ENCODE results near the gene SH2D4B.

SH2D4B gene

DNA sequence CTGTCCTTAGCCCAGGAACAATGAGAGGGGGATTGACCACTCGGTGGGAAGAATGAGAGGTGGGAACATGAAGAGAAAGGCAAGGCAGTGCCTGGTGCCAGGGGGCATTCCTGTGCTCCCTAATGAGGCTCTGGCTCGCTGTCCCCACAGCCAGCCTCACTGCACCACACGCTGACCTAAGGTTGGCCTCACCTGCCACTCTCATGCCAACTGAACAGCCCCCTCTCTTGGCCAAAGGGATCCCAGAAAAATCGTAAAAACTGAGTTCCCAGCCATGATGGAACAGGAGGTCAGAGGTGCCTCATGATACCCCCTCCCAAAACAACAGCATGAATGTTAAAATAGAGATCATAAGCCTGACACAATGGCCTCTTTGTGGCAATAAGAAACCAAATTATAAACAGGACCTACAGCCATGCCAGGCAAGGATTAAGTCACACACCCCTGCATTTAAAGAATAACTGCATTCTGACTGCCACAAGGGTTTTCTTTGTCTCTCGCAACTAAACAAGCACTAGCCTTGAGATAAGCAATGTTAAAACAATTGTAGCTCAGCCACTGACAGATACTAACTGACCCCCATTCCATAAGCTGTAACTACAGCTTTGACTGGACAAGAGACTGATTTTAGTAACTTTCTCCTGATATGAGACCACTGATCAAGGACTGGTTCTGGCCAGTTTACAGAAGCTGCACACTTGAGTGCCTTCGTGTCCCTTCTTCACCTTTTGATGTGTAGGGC is 149.2 kb downstream of the SH2D4B start:
- DNase-seq (ENCODE audit: low read depth in 2 of 2): no peak

- DNase-seq (ENCODE audit: low read depth in 2 of 2): no peak
These were observed 149.7 kb downstream of the SH2D4B start for GRCh38 chr10:80687476-80687789.

DNA sequence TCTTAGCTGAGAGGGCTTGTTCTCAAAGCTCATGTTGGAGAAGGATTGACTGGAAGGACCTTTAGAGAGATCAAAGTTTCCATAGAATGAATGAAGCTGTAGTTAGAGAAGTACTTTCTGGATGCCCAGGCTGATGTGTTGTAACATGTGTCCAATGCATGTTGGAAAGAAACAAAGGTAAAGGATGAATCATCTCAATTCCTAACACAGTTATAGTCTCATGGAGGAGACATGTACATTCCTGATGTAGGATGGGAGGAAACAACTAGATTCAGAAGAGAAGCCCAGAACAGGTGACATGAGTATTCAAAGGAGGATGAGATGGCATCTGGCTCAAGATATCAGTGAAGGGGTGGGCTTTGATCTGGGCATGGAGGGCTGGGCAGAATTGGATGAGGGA is 152.7 kb downstream of the SH2D4B start:
- DNase-seq (ENCODE audit: low read depth in 2 of 2): no peak

DNA sequence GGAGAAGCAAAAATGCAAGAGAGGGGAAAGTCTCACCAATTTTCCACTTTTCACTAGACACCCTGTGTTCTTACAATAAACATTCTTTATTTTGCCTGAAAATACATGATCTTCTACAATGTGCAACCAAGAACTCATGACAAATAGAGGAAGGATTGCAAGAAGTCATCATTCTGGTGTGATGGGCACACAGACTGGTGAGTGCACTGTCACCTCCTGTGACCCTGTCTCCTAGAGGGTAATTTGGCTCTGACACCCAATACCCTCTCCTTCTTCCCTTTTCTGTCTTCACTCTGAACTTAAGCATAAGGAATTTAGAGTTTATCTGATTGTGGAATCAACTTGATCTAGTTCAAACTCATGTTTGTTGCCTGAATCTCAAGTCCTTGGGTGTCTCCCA is 153.7 kb downstream of the SH2D4B start:
- DNase-seq (ENCODE audit: low read depth in 2 of 2): no peak

GRCh38 chr10:80693565-80693964 is 155.9 kb downstream of the SH2D4B start:
- DNase-seq (ENCODE audit: low read depth in 2 of 2): no peak

GRCh38 chr10:80694930-80695329 is 157.2 kb downstream of the SH2D4B start:
- DNase-seq (ENCODE audit: low read depth in 2 of 2): no peak

All from activated CD4-positive, alpha-beta T cell treated with anti-CD3 and anti-CD28 coated beads for 24 hours (primary cell).